Fibroblast of skin of back (primary cell): ENCODE data around the gene SLC22A8. TPM values are rescaled to one million over a fixed set of nuclear protein-coding genes. Genes with fewer than 3 reads are reported as not detected.
A peak's percentile ranks its signal among the peaks of the same experiment; 100 is the strongest.
"Not testable (repeated sequence)": the region's sequence is repeated elsewhere in the genome, so short reads cannot be mapped to it uniquely, and the experiment has no call there.

ENCODE experiments used
- DNase-seq: peaks from one replicate; pipeline ENCODE4 v3.0.0-alpha.2; 2013
- polyA plus RNA-seq, 2 experiments: library from polyadenylated mRNA; unstranded; fragments of 120-200 nt; gene quantifications; one replicate each; pipeline ENCODE4 v1.2.1, GENCODE V29; 2013; ENCODE audit not compliant: insufficient read length in 2 of 2

The SLC22A8 gene, protein sequence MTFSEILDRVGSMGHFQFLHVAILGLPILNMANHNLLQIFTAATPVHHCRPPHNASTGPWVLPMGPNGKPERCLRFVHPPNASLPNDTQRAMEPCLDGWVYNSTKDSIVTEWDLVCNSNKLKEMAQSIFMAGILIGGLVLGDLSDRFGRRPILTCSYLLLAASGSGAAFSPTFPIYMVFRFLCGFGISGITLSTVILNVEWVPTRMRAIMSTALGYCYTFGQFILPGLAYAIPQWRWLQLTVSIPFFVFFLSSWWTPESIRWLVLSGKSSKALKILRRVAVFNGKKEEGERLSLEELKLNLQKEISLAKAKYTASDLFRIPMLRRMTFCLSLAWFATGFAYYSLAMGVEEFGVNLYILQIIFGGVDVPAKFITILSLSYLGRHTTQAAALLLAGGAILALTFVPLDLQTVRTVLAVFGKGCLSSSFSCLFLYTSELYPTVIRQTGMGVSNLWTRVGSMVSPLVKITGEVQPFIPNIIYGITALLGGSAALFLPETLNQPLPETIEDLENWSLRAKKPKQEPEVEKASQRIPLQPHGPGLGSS
- polyA plus RNA-seq (2013, experiment 1 of 2; ENCODE audit: insufficient read length) = not detected
- polyA plus RNA-seq (2013, experiment 2 of 2; ENCODE audit: insufficient read length) = not detected

DNA sequence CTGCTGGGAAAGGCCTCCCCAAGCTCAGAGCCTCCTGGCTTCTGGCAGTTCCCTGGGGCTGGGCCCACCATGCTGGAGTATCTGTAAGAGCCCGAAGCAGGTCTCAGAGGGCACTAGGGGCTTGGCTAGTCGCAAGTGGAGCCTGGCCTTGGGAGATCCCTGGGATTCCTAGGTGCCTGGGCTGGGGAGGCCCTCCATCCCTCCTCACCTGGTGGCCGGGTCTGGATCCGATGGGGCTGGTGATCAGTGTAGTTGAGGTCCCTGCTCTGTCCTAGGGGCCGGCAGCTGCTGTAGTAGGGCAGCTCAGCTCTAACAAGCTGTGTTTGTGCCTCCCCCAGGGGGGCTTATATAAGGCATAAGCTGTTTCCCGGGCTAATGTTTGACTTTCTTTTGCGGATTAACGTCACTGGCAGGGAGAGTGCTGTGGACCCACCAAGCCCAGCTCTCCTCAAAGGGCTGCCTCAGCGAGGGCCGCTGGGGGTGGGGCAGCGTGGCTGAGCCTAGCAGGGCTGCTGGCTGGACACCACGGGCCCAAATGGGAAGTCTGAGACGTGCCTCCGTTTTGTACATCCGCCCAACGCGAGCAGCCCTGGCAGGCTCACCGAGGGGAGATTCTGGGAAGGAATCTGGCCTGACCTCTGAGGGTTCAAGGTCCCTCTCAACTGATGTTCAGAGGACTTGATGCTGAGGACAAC lies at the start of gene SLC22A8:
TSS of gene SLC22A8 (minus strand) at position 321 of the 695 bp plus-strand sequence. CDS start 883 bp downstream, outside the sequence.
- no peak for DNase-seq

DNA sequence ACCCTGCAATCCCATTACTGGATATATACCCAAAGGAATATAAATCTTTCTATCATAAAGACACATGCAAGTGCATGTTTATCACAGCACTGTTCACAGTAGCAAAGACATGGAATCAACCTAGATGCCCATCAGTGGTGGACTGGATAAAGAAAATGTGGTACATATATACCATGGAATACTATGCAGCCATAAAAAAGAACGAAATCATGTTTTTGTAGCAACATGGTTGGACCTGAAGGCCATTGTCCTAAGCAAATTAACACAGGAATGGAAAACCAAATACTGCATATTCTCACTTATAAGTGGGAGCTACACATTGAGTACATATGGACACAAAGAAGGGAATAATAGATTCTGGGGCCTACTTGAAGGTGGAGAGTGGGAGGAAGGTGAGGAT lies 30.6 kb upstream of the SLC22A8 start:
- DNase-seq = not testable (repeated sequence)

DNA sequence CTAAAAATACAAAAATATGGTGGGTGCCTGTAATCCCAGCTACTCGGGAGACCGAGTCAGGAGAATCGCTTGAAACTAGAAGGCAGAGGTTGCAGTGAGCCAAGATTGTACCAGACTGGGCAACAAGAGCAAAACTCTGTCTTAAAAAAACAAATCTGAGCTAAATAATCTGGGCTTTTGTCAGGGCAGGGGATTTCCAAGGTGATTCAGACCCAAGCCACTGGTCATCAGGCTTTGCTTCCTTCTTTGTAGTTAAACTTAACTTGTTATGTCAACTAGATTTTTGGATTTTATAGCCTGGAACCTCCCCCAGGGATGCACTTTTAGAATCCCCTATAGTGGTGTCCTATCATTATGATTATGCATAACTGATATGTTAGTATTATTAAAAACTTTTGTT lies 27.0 kb upstream of the SLC22A8 start:
- no peak for DNase-seq

DNA sequence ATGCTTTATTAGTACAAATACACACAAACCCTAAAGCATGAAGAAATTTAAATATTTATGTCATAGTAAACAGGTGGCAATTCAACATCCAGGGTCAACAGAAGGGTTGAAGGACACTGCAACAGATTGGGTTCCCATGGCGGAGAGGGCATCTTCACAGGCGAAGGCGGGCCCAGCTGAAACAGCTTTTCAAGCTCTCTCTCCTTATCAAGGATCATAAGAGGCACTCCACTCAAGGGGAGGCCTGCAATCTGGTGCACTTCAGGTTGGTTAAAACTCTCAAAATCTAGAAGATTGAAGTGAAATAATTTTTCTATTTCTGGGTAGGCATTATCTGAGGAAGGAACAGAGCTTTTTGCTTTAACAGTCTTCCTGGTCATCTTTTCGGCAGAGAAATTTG lies 16.8 kb upstream of the SLC22A8 start:
- no peak for DNase-seq

DNA sequence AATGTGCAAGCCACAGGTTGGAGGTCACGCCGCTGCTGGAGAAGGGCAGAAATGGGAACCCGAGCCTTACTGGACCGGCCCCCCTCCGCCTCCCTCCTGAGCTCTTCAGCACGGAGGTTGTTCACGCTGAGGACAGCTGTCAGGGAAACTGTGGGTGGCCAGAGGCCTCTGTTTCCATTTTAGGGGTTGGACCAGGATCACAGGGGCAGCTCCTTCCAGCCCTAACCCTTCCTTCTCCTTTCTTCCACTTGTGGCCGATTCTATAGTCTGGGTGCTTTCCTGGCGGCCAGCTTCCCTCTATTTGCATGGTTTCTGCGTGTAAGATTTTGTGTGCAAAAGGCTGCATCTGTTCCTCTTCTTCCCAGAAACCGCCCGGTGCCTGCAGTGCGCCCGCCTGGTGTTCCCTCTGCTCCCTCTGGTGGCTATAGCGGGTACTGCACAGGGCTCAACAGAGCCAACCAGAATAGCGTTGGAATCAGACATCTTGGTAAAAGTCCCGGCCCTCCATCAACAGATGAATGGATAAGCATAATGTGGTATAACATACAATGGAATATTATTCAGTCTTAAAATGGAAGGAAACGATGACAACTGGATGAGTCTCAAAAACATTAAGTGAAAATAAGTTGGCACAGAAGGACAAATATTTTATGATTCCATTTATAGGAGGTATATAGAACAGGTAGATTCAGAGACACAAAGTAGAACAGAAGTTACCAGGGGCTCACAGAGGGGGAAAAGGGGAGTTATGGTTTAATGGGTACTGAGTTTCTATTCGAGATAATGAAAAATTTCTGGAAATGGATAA lies 8.4 kb upstream of the SLC22A8 start:
- peak; percentile 61 for DNase-seq

DNA sequence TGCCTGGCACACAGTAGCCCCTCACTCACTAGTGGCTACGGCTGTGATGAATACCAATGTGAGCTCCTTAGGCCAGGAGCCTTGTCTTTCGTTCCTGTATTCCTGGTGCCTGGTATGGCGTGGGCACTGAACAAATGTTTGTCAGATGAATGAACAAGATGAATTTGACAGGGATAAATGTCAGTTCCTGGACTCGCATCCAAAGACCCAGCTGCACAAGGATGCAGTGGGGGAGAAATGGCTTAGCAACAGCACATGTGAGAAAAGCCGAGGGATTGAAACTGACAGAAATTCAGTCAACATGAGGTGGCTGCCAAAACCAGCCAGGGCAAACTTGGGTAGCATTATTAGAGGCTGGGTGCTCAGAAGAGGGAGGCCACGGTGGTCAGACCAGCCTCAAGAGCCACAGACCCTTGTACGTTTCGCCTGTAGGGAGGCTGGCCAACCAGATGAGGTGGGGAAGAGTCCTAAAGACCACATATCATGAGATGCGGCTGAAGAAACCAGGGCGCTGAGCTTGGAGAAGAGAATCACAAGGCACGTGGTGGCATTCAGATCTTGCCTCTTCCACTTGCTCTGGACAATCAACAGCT lies 7.7 kb upstream of the SLC22A8 start:
- no peak for DNase-seq

GRCh38 chr11:63022441-63022840 lies 6.8 kb upstream of the SLC22A8 start:
- DNase-seq = no peak

GRCh38 chr11:63020671-63021291 lies 5.1 kb upstream of the SLC22A8 start:
- no peak for DNase-seq

GRCh38 chr11:63019506-63019905 lies 3.9 kb upstream of the SLC22A8 start:
- DNase-seq = peak; percentile 21

- peak; percentile 17 for DNase-seq
Observed at GRCh38 chr11:63017306-63017974, 1.8 kb upstream of the SLC22A8 start.

DNA sequence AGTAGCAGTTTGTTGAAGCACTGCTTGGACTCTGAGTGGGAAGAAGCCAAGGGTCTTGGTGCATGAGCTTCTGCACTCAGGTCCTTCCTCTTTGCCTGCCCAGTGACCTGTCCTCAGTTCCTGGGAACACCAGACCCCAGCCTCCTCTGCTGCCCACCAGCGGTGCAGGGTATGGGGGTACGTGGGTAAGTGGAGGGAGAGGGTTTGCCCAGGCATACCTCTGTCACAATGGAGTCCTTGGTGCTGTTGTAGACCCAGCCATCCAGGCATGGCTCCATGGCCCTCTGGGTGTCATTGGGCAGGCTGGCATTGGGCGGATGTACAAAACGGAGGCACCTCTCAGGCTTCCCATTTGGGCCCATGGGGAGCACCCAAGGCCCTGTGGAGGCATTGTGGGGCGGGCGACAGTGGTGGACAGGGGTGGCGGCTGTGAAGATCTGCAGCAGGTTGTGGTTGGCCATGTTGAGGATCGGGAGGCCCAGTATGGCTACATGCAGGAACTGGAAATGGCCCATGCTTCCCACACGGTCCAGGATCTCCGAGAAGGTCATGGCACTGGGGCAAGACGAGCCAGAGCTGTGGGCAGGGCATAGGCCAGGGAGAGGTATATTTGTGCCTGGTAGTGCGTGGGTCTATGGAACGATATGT lies 1.1 kb downstream of the SLC22A8 start:
- no peak for DNase-seq

GRCh38 chr11:63012839-63013238 lies 2.8 kb downstream of the SLC22A8 start:
- DNase-seq = no peak

GRCh38 chr11:63012430-63012829 lies 3.2 kb downstream of the SLC22A8 start:
- DNase-seq = no peak

DNA sequence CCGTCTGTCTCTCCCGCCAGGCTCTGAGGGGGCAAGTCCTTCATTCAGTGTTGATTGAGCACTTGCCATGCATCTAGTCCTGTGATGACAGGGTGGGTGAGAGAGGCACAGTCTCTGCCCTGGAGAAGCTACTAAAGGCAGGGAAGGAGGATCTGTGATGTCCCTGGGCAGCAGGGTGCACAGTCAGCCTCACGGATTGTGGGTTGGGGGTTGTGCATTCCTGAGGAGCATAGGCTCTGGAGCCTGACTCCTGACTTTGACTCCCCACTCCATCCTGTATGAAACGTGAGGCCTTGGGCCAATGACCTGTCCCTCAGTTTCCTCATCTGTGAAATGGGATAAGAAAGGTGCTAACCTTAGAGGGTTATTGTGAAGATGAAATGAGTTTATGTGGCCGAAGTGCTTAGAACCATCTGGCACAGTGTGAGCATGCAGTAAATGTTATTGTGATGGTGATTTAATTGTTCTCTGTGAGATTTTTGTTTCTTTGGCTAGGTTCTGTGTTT lies 4.7 kb downstream of the SLC22A8 start:
- no peak for DNase-seq

- DNase-seq = no peak
Observed at GRCh38 chr11:63007920-63008319, 7.7 kb downstream of the SLC22A8 start.

DNA sequence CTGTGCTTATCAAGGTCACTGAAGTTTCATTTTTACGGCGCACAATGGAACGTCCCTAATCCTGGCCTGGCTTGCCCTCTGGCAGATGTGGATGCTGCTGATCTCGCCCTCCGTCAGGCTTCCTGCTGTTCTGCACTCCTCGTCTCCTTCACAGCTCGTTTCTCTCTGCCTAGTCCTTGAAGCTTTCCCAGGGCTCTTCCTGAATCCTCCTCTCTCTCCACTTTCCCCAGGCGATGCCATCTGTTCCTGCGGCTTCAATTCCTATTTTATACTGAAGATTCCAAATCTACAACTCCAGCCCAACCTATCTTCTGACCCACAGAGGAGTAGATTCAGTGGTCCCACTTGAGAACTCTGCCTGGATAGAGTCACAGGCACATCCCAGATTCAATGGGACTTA lies 14.2 kb downstream of the SLC22A8 start:
- DNase-seq = no peak

DNA sequence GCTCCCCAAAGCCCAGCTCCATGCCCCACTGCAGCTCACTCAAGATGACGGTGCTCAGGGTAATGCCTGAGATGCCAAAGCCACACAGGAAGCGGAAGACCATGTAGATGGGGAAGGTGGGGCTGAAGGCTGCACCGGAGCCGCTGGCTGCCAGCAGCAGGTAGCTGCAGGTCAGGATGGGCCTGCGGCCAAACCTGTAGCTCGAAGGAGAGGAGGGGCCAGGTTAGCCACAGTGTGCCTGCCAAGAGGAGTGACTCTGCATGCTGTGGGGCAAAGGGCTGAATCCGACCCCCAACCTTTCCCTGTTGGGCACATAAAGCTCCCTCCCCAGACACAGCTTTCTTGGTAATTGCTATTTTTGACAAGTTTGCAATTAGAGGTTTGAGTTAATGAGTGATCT lies 16.0 kb downstream of the SLC22A8 start:
- DNase-seq = no peak

DNA sequence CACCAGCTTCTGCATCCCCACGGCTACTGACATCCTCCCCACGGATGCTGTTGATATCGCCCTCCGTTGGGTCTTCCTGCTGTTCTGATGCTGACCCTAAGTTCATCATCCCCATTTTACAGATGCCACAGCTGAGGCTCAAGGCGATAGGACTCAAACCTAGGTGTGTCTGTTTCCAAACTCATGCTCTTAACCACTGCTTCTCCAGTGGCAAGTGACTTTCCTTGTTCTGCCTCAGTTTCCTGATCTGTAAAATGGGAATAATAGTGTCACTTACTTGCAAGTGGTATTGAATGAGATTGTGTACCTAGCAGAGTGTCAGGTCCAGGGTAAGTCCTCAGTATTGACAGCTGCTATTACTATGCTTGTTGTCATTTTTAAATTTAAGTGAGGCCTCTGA lies 16.5 kb downstream of the SLC22A8 start:
- DNase-seq = no peak

DNA sequence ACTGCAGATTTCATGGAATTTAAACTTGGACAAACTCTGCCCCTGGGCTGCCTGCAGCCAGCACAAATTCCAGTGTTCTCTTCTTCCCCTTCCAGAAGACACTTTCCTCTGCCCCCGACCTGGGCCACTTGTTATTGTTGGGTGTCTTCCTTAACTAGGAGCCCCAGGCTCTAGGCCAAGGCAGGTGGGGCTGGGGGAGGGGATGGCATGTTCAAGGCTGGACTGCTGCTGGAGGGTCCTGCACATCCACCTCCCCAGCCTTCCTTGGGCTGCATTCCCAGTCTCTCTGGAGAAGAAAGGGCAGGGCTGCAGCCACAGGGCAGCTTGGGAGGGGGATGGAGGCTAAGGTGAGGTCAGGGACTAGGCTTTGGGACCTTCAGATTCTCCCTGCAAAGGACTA lies 19.4 kb downstream of the SLC22A8 start:
- DNase-seq = no peak

DNA sequence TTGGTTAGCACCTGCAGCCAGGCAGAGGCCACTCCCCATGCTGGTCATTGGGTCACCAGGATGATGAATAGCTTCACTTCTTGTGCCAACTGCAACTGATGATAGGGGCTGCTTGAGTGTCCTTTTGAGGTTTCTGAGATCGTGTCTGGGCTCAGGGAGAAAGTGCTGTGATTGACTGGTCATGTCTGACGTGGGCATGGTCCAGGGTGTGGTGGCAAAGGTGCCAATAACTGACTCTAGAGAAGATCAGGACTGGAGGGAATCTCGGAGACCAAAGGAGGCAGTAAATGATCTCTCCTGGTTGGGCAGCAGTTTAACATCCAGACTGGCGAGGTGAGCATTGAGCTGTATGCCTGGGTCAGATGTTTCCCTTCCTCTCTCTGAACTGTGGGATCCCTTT lies 20.9 kb downstream of the SLC22A8 start:
- DNase-seq = no peak
